Osteocyte (in vitro differentiated cells): ENCODE measurements around the gene NIN. TPM values are rescaled to one million over a fixed set of nuclear protein-coding genes. Genes with fewer than 3 reads are reported as not detected.

ENCODE experiments used
- total RNA-seq: library from RNA; stranded (reverse); gene quantifications from 2 replicates; pipeline ENCODE4 v1.2.1, GENCODE V29; 2021

NIN gene
- total RNA-seq, 1 donor from 2014 or later: 50.2 TPM

Other genes starting within 250 kb of the NIN start
- 47.9 and 48.4 TPM in 2 replicates for gene SAV1, start 162.9 kb downstream of the NIN start, total RNA-seq
- not detected in 2 replicates for gene ABHD12B, start 40.9 kb upstream of the NIN start, total RNA-seq
- gene PYGL, start 113.3 kb upstream of the NIN start, total RNA-seq: 36.1 and 37.3 TPM in 2 replicates